Natural killer cell (primary cell): ENCODE results near the gene PHTF2. TPM values are rescaled to one million over a fixed set of nuclear protein-coding genes. Genes with fewer than 3 reads are reported as not detected.

Experiments used
- ATAC-seq, 3 donors: fragments of 150-1000 bp in 2 of 3; fragments of 200-7000 bp in 1 of 3; cut with Tn5 transposase; 1 replicate in 1 of 3; 2 replicates in 2 of 3; pipeline ENCODE4 v1.10.0; 2021; ENCODE audit warnings: mild to moderate bottlenecking in 2 of 3, moderate library complexity in 2 of 3
- DNase-seq, 2 donors: peaks; one replicate each; pipeline versions ENCODE4 v3.0.0 to v3.0.0-alpha.2; 2013 to 2021; ENCODE audit warnings: mixed read lengths in 1 of 2
- H3K27ac ChIP-seq: one replicate; pipeline ENCODE4 v1.5.1; 2013; ENCODE audit warnings: mild to moderate bottlenecking, low read length
- H3K27me3 ChIP-seq: one replicate; pipeline ENCODE4 v1.6.1; 2013; ENCODE audit warnings: low read length; ENCODE audit not compliant: control insufficient read depth, insufficient read depth
- H3K36me3 ChIP-seq: one replicate; pipeline ENCODE4 v1.6.1; 2013; ENCODE audit warnings: low read length; ENCODE audit not compliant: control insufficient read depth, insufficient read depth
- H3K4me1 ChIP-seq: one replicate; pipeline ENCODE4 v1.6.1; 2013; ENCODE audit warnings: low read length; ENCODE audit not compliant: control insufficient read depth, insufficient read depth
- H3K4me3 ChIP-seq: one replicate; pipeline ENCODE4 v1.5.1; 2013; ENCODE audit warnings: low read length
- H3K9me3 ChIP-seq: one replicate; pipeline ENCODE4 v1.6.1; 2013; ENCODE audit warnings: low read length; ENCODE audit not compliant: control insufficient read depth, insufficient read depth
- H3K27ac Mint-ChIP-seq, 2 donors: one replicate each; pipeline ENCODE4 v1.8.0; 2022; ENCODE audit warnings: mild to moderate bottlenecking in 2 of 2, mixed read lengths in 2 of 2, moderate library complexity in 1 of 2
- H3K27me3 Mint-ChIP-seq, 2 donors: one replicate each; pipeline ENCODE4 v1.8.0; 2022; ENCODE audit warnings: low read depth in 2 of 2, mixed read lengths in 2 of 2
- H3K36me3 Mint-ChIP-seq: one replicate; pipeline ENCODE4 v1.8.0; 2022; ENCODE audit warnings: mixed read lengths
- H3K4me1 Mint-ChIP-seq, 2 donors: one replicate each; pipeline ENCODE4 v1.8.0; 2022; ENCODE audit warnings: mixed read lengths in 2 of 2
- H3K4me3 Mint-ChIP-seq: one replicate; pipeline ENCODE4 v1.8.0; 2022; ENCODE audit warnings: mild to moderate bottlenecking, moderate library complexity, mixed read lengths
- H3K9me3 Mint-ChIP-seq, 2 donors: one replicate each; pipeline ENCODE4 v1.8.0; 2022; ENCODE audit warnings: mixed read lengths in 2 of 2
- CTCF ChIP-seq: fragments of 200-600 bp; IDR thresholded peaks from one replicate; pipeline ENCODE4 v1.8.0; 2022; ENCODE audit warnings: antibody characterized with exemption
- WGBS: methylation state at CpG from one replicate; pipeline ENCODE4 v1.1.7; 2013; ENCODE audit warnings: missing lambda C conversion rate; ENCODE audit not compliant: insufficient coverage; 5-methylcytosine and 5-hydroxymethylcytosine counted together
- intact Hi-C: fragments of 100-400 bp; cut with micrococcal nuclease; formaldehyde crosslinking; loops from one replicate; pipeline ENCODE4 v1.14.2; 2022
- total RNA-seq, 4 donors: library from RNA; stranded (reverse); fragments of 120-200 nt in 1 of 4; gene quantifications; one replicate each; pipeline versions ENCODE4 v1.2.3 to v1.2.4, GENCODE V29; 2013 to 2022

Gene PHTF2
- total RNA-seq, 3 donors from 2014 or later (not counting 1 experiment from before 2014, with no cell fraction given) = 23.1 to 26.9 (median 26.4) TPM

- Histone ChIP-seq H3K27me3 (no peaks in the 10 kb centered on the region), H3K4me3 (no peak overlapping the region), H3K36me3 (peaks cover 2% of the 10 kb centered on the region), H3K4me1 (no peaks in the 10 kb centered on the region), H3K9me3 (no peaks in the 10 kb centered on the region), H3K27ac (no peak overlapping the region)
- whole genome bisulfite sequencing = no CpG with 5 or more reads among the region's 2 CpGs
- peaks cover 0 to 6% of the 10 kb centered on the region in 2 donors for H3K4me1 Mint-ChIP-seq
- no peaks in the 10 kb centered on the region for H3K36me3 Mint-ChIP-seq
- H3K4me3 Mint-ChIP-seq = no peak overlapping the region
- ATAC-seq = no peak
- no peak overlapping the region for H3K27ac Mint-ChIP-seq
- TF ChIP-seq CTCF = no peak
- no peak for DNase-seq
- intact Hi-C loops = no loop called here
- no peaks in the 10 kb centered on the region for H3K27me3 Mint-ChIP-seq
- H3K9me3 Mint-ChIP-seq = no peaks in the 10 kb centered on the region
Observed at GRCh38 chr7:77908664-77909063, 110.1 kb downstream of the PHTF2 start.

- no peaks in the 10 kb centered on the region for H3K27me3 Mint-ChIP-seq
- ATAC-seq (no peak), DNase-seq (no peak)
- H3K27me3 ChIP-seq = no peaks in the 10 kb centered on the region
- no peaks in the 10 kb centered on the region for H3K4me1 ChIP-seq
- H3K4me3 Mint-ChIP-seq = no peak overlapping the region
- H3K36me3 ChIP-seq = peaks cover 2% of the 10 kb centered on the region
- 96% methylated on average over 2 of the region's 2 CpGs for WGBS
- no peak overlapping the region for H3K27ac ChIP-seq
- no peak for TF ChIP-seq CTCF
- H3K9me3 ChIP-seq = no peaks in the 10 kb centered on the region
- no peaks in the 10 kb centered on the region for H3K9me3 Mint-ChIP-seq
- no peak overlapping the region for H3K4me3 ChIP-seq
- intact Hi-C loops = no loop called here
- H3K36me3 Mint-ChIP-seq = no peaks in the 10 kb centered on the region
- H3K27ac Mint-ChIP-seq = no peak overlapping the region
- peaks cover 0 to 6% of the 10 kb centered on the region in 2 donors for H3K4me1 Mint-ChIP-seq
Observed at GRCh38 chr7:77910124-77910523, 111.6 kb downstream of the PHTF2 start.

- TF ChIP-seq CTCF = no peak
- ATAC-seq (no peak), DNase-seq (no peak)
- H3K27ac ChIP-seq = no peak overlapping the region
- intact Hi-C loops = no loop called here
- WGBS = no CpG with 5 or more reads among the region's 1 CpG
- Mint-ChIP-seq H3K27me3 (no peaks in the 10 kb centered on the region), H3K4me1 (no peaks in the 10 kb centered on the region), H3K9me3 (no peaks in the 10 kb centered on the region), H3K27ac (no peak overlapping the region), H3K4me3 (no peak overlapping the region), H3K36me3 (no peaks in the 10 kb centered on the region)
- no peaks in the 10 kb centered on the region for H3K27me3 ChIP-seq
- peaks cover 2% of the 10 kb centered on the region for H3K36me3 ChIP-seq
- H3K9me3 ChIP-seq = no peaks in the 10 kb centered on the region
- H3K4me3 ChIP-seq = no peak overlapping the region
- H3K4me1 ChIP-seq = no peaks in the 10 kb centered on the region
Observed at GRCh38 chr7:77912293-77912692, 113.7 kb downstream of the PHTF2 start.

GRCh38 chr7:77913977-77914607 lies 115.5 kb downstream of the PHTF2 start:
- Mint-ChIP-seq H3K9me3 (no peaks in the 10 kb centered on the region), H3K27ac (no peak overlapping the region), H3K36me3 (no peaks in the 10 kb centered on the region), H3K27me3 (no peaks in the 10 kb centered on the region), H3K4me1 (peaks cover 0 to 7% of the 10 kb centered on the region in 2 donors), H3K4me3 (no peak overlapping the region)
- intact Hi-C loops = no loop called here
- Histone ChIP-seq H3K36me3 (peaks cover 2% of the 10 kb centered on the region), H3K27ac (no peak overlapping the region), H3K27me3 (no peaks in the 10 kb centered on the region), H3K9me3 (no peaks in the 10 kb centered on the region), H3K4me1 (no peaks in the 10 kb centered on the region), H3K4me3 (no peak overlapping the region)
- WGBS = 99% methylated on average over 3 of the region's 4 CpGs
- no peak for TF ChIP-seq CTCF
- DNase-seq = no peak
- no peak for ATAC-seq
